ENCODE results near the gene ESAM. TPM values are rescaled to one million over a fixed set of nuclear protein-coding genes. Genes with fewer than 3 reads are reported as not detected.

The ESAM gene
- total and polyA plus RNA-seq, 10 of the 15 experiments (the other 5 are each of a cell fraction or from before 2014, with no cell fraction given): 2.7 to 43.6 (median 19.5) TPM

DNA sequence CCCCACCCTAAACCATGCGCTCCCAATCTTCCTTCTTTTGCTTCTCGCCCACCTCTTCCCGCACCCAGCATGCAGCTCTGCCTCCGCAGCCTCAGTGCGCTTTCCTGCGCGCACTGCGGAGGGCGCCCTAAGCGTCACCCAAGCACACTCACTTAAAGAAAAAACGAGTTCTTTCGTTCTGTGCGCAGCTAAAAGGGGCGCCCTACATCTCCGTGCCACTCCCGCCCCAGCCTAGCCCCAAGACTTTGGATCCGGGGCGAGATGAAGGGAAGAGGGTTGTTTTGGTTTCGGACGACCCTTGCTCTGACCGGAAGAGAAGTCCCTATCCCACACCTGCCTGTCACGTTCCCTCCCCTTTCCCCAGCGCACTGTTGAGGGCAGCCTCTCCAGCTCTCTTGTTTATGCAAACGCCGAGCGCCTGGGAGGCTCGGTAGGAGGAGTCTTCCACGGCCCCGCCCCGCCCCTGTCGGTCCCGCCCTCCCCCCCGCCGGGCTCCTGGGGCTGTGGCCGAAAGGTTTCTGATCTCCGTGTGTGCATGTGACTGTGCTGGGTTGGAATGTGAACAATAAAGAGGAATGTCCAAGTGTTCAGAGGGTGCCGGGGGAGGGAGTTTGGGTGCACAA is 15.4 kb downstream of the ESAM start (continued):
- TF ChIP-seq FOXM1 (IDR thresholded peaks at IDR 0.05; ENCODE audit: low read depth, low read length): no peak
- 0 out of 2 replicates have a peak, but pooled peaks have one; percentile 33 for TF ChIP-seq GATAD2B (conservative IDR thresholded peaks at IDR 0.05; ENCODE audit: low read depth)
- TF ChIP-seq ZNF274 (IDR thresholded peaks at IDR 0.05; ENCODE audit: insufficient read depth, insufficient read length): no peak
- no peak for TF ChIP-seq CHD1 (IDR thresholded peaks at IDR 0.05; ENCODE audit: low read depth, low read length)
- TF ChIP-seq MXI1 (IDR thresholded peaks at IDR 0.05; ENCODE audit: low read depth, low read length): no peak
- no peak for TF ChIP-seq TCF7 (IDR thresholded peaks at IDR 0.05; ENCODE audit: borderline replicate concordance)
- no peak for TF ChIP-seq PAX5 (IDR thresholded peaks at IDR 0.05; ENCODE audit: borderline replicate concordance, low read depth, low read length)
- TF ChIP-seq BACH1 (IDR thresholded peaks at IDR 0.05; ENCODE audit: borderline replicate concordance): no peak
- no peak for TF ChIP-seq MTA3 (IDR thresholded peaks at IDR 0.05; ENCODE audit: borderline replicate concordance, low read length)
- peak; percentile 46; the same call in 1 of the 2 replicates for TF ChIP-seq CHD2 (IDR thresholded peaks at IDR 0.05; ENCODE audit: borderline replicate concordance, low read depth, low read length)
- TF ChIP-seq, protein P1, sequence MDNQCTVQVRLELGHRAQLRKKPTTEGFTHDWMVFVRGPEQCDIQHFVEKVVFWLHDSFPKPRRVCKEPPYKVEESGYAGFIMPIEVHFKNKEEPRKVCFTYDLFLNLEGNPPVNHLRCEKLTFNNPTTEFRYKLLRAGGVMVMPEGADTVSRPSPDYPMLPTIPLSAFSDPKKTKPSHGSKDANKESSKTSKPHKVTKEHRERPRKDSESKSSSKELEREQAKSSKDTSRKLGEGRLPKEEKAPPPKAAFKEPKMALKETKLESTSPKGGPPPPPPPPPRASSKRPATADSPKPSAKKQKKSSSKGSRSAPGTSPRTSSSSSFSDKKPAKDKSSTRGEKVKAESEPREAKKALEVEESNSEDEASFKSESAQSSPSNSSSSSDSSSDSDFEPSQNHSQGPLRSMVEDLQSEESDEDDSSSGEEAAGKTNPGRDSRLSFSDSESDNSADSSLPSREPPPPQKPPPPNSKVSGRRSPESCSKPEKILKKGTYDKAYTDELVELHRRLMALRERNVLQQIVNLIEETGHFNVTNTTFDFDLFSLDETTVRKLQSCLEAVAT (IDR thresholded peaks at IDR 0.05): no peak
- TF ChIP-seq CBFB (IDR thresholded peaks at IDR 0.05; ENCODE audit: low read depth): no peak
- TF ChIP-seq TAF1 (IDR thresholded peaks at IDR 0.05; ENCODE audit: borderline replicate concordance, low read depth, low read length): no peak
- TF ChIP-seq HDAC2 (IDR thresholded peaks at IDR 0.05): no peak
- TF ChIP-seq, protein P2, sequence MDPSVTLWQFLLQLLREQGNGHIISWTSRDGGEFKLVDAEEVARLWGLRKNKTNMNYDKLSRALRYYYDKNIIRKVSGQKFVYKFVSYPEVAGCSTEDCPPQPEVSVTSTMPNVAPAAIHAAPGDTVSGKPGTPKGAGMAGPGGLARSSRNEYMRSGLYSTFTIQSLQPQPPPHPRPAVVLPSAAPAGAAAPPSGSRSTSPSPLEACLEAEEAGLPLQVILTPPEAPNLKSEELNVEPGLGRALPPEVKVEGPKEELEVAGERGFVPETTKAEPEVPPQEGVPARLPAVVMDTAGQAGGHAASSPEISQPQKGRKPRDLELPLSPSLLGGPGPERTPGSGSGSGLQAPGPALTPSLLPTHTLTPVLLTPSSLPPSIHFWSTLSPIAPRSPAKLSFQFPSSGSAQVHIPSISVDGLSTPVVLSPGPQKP (IDR thresholded peaks at IDR 0.05; ENCODE audit: low read depth, low read length): no peak
- TF ChIP-seq MYB (IDR thresholded peaks at IDR 0.05; ENCODE audit: borderline replicate concordance, low read depth, low read length): no peak
- TF ChIP-seq SMAD5 (IDR thresholded peaks at IDR 0.05; ENCODE audit: low read depth): no peak
- TF ChIP-seq, protein P3, sequence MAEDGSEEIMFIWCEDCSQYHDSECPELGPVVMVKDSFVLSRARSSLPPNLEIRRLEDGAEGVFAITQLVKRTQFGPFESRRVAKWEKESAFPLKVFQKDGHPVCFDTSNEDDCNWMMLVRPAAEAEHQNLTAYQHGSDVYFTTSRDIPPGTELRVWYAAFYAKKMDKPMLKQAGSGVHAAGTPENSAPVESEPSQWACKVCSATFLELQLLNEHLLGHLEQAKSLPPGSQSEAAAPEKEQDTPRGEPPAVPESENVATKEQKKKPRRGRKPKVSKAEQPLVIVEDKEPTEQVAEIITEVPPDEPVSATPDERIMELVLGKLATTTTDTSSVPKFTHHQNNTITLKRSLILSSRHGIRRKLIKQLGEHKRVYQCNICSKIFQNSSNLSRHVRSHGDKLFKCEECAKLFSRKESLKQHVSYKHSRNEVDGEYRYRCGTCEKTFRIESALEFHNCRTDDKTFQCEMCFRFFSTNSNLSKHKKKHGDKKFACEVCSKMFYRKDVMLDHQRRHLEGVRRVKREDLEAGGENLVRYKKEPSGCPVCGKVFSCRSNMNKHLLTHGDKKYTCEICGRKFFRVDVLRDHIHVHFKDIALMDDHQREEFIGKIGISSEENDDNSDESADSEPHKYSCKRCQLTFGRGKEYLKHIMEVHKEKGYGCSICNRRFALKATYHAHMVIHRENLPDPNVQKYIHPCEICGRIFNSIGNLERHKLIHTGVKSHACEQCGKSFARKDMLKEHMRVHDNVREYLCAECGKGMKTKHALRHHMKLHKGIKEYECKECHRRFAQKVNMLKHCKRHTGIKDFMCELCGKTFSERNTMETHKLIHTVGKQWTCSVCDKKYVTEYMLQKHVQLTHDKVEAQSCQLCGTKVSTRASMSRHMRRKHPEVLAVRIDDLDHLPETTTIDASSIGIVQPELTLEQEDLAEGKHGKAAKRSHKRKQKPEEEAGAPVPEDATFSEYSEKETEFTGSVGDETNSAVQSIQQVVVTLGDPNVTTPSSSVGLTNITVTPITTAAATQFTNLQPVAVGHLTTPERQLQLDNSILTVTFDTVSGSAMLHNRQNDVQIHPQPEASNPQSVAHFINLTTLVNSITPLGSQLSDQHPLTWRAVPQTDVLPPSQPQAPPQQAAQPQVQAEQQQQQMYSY (CRISPR knock-in tag; IDR thresholded peaks at IDR 0.05): no peak
- no peak for TF ChIP-seq ESRRA (IDR thresholded peaks at IDR 0.05; ENCODE audit: low read length)
- TF ChIP-seq JUND (IDR thresholded peaks at IDR 0.05; ENCODE audit: low read depth, low read length): no peak
- TF ChIP-seq CBX5 (IDR thresholded peaks at IDR 0.05; ENCODE audit: low read depth): no peak
- TF ChIP-seq RFX5 (IDR thresholded peaks at IDR 0.05; ENCODE audit: low read depth, low read length): no peak
- no peak for TF ChIP-seq ZNF207 (IDR thresholded peaks at IDR 0.05; ENCODE audit: borderline replicate concordance)

All from GM12878 (cell line).